Islet of Langerhans (tissue), 1 donor: Measurements from ENCODE around the gene SNURF.
"Not testable (repeated sequence)": the region's sequence is repeated elsewhere in the genome, so short reads cannot be mapped to it uniquely, and the experiment has no call there.

Experiments
- FAIRE-seq: peaks from one replicate; lab custom pipeline; 2011; peaks lifted over from hg19 to GRCh38; lab: Jason Lieb, UNC

The SNURF gene

DNA sequence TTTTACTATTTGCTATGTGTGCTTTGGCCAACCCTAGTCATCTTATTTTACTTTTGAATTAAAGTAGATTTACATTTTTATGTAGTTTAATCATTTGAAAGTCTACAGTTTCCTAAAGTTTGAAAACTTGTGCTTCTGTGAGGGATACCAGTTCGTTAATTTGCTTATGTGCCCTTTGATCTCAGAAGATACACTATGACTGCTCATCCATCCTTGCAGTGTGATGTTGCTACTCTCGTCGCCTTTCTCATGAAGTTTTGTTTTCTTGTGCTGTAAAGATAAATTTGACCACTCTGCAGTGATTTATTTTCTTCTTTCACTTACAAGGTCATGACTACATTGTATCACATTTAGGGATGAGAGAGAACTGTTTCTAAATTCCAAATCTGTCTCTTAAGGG, 16.3 kb downstream of the SNURF start:
- FAIRE-seq: no peak

DNA sequence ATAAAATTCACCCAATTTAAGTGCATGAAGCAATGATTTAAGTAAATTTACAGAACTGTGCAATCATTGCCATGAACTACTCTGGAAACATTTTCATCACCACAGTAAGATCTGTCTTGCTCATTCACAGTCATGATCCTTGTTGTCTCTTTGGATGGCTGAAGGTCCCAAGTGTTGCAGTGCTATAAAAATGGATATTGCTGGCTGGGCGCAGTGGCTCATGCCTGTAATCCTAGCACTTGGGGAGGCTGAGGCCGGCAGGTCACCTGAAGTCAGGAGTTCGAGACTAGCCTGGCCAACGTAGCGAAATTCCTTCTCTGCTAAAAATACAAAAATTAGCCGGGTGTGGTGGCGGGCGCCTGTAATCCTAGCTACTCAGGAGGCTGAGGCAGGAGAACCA, 17.0 kb downstream of the SNURF start:
- FAIRE-seq: no peak

DNA sequence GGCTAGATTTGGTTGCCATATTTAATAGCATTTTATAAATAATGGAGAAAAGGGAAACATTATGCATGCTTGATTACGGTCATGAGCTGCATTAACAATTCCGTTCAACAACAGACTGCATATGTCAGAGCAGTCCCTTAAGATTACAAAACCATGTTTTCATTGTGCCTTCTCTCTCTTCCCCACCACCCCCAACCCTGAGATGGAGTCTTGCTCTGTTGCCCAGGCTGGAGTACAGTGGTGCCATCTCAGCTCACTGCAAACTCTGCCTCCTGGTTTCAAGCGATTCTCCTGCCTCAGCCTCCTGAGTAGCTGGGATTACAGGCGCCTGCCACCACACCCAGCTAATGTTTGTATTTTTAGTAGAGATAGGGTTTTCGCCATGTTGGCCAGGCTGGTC, 17.9 kb downstream of the SNURF start:
- FAIRE-seq: not testable (repeated sequence)

DNA sequence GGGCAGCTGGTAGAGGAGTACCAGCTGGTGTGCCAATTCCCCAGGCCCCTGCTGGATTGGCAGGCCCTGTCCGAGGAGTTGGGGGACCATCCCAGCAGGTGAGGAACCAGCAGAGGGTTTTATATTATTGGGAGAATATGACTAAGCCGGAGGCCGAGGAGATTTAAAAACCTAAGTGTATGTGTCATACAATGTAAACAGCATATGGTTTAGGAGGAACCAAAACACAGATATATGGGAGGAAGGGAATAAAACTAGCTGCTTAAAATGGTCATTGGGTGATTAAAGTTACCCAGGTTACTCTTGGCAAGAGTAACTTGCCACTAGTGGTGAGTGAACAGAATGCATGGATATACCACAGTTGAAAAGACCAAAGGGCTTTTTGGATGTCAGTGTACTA, 22.1 kb downstream of the SNURF start:
- no peak for FAIRE-seq

DNA sequence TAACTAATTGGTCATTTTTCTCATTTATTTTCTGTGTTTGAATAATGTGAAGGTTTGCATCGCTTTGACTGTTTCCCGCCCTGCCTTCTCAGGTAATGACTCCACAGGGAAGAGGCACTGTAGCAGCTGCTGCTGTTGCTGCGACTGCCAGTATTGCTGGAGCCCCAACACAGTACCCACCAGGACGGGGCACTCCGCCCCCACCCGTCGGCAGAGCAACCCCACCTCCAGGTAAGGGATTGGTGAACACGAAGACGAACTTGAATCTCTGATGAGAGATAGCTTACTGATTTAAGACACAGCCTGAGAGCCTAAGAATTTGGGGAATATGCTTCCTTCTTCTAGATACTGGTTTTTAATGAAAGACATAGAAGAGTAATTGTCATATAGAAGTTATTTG, 22.9 kb downstream of the SNURF start:
- no peak for FAIRE-seq

DNA sequence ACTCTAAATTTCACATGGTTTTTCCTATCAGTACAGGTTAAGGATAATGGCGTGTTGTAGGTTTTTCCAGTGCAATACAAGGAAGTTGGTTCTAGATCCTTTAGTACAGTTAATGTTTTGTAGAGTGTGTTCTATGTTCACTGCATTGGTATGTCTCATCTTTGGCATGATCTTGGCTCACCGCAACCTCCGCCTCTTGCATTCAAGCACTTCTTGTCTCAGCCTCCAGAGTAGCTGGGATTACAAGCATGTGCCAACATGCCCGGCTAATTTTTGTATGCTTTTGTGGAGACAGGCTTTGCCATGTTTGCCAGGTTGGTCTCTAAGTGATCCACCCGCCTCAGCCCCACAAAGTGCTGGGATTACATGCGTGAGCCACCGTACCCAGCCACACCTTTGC, 30.4 kb downstream of the SNURF start:
- no peak for FAIRE-seq

DNA sequence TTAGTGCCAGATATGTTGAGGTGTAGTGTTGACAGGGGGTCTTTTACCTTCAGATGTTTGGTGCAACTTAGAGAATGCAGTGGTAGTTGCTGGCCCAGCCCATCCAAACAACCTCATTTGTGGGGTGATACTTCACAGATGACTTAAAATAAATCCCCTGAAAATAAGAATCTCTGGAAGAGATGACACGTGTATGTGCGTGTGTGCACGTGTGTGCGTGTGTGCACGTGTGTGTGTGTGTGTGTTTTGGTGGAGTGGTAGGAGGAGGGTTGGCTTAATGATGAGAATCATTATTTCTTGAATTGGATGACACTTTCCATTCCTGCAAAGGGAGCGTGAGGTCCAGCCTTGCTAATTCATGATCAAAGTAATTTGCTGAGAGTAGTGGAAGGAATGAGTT, 31.9 kb downstream of the SNURF start:
- no peak for FAIRE-seq
